22Rv1 (cell line): ENCODE data around the gene CACUL1.
"Not testable (repeated sequence)": the region's sequence is repeated elsewhere in the genome, so short reads cannot be mapped to it uniquely, and the experiment has no call there.

Experiments used
- H3K27ac ChIP-seq: fragments of 450-650 bp; 2 replicates; pipeline ENCODE4 v1.5.1; 2017
- CTCF ChIP-seq: fragments of 450-650 bp; IDR thresholded peaks from 2 replicates; pipeline ENCODE4 v1.5.1; 2017; ENCODE audit warnings: mild to moderate bottlenecking
- ZFX ChIP-seq: fragments of 450-650 bp; IDR thresholded peaks from 2 replicates; pipeline ENCODE4 v1.6.1; 2017; ENCODE audit warnings: antibody characterized with exemption, borderline replicate concordance

CACUL1 gene

GRCh38 chr10:118753331-118754228 lies 1.2 kb downstream of the CACUL1 start:
- peak overlapping the region; percentile 54; the same call in 1 of the 2 replicates for H3K27ac ChIP-seq
- TF ChIP-seq ZFX = no peak
- no peak for TF ChIP-seq CTCF

GRCh38 chr10:118752409-118752808 lies 2.4 kb downstream of the CACUL1 start:
- TF ChIP-seq ZFX (no peak), CTCF (no peak)
- H3K27ac ChIP-seq = no peak overlapping the region

- TF ChIP-seq CTCF = no peak
- no peak for TF ChIP-seq ZFX
- H3K27ac ChIP-seq = no peak overlapping the region
Measured at GRCh38 chr10:118751265-118751664, 3.5 kb downstream of the CACUL1 start.

- H3K27ac ChIP-seq = no peak overlapping the region
- TF ChIP-seq ZFX (no peak), CTCF (no peak)
Measured at GRCh38 chr10:118748041-118748440, 6.7 kb downstream of the CACUL1 start.

DNA sequence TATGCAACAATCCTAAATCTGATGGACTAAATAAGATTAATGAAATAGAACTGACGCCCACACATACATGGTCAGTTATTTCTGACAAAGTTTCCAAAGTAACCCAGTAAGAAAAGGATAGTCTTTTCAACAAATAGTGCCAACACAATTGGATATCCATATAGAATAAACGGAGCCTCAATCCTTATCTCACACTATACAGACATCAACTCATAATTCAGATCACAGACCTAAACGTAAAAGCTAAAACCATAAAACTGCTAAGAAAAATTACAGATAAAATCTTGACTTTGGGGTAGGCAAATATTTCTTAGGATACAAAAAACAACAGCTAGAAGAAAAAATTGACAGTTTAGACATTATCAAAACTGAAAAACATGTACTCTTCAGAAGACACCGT lies 8.5 kb downstream of the CACUL1 start:
- TF ChIP-seq CTCF (no peak), ZFX (no peak)
- no peak overlapping the region for H3K27ac ChIP-seq

- TF ChIP-seq CTCF = no peak
- no peak for TF ChIP-seq ZFX
Measured at GRCh38 chr10:118745056-118745455, 9.7 kb downstream of the CACUL1 start.

GRCh38 chr10:118744346-118744918 lies 10.3 kb downstream of the CACUL1 start:
- H3K27ac ChIP-seq = not testable (repeated sequence)

More at GRCh38 chr10:118745056-118745455, 9.7 kb downstream of the CACUL1 start:
- no peak overlapping the region for H3K27ac ChIP-seq
